Keratinocyte (primary cell): ENCODE measurements around the gene TNIP1. TPM values are rescaled to one million over a fixed set of nuclear protein-coding genes. Genes with fewer than 3 reads are reported as not detected.

Experiments used
- DNase-seq: peaks from one replicate; pipeline ENCODE4 v3.0.0-alpha.2; 2011; ENCODE audit warnings: low read depth, missing footprints, low spot score
- FAIRE-seq: peaks from 2 replicates; lab custom pipeline; 2011; peaks lifted over from hg19 to GRCh38; lab: Jason Lieb, UNC
- H2AFZ ChIP-seq: 2 replicates; pipeline ENCODE4 v1.6.0; 2012; ENCODE audit warnings: low read length, control low read depth, inconsistent platforms; ENCODE audit not compliant: control insufficient read depth
- H3K27ac ChIP-seq: 2 replicates; pipeline ENCODE4 v1.5.1; 2011; ENCODE audit warnings: low read length; ENCODE audit not compliant: control insufficient read depth, insufficient read depth
- H3K27me3 ChIP-seq: 3 replicates; pipeline ENCODE4 v1.6.0; 2011; ENCODE audit warnings: low read length; ENCODE audit not compliant: control insufficient read depth, insufficient read depth; ENCODE audit errors: extremely low read depth
- H3K36me3 ChIP-seq, 2 experiments: 2 replicates in 1 of 2; 3 replicates in 1 of 2; pipeline ENCODE4 v1.5.1; 2011; ENCODE audit warnings: low read length in 2 of 2, mild to moderate bottlenecking in 1 of 2; ENCODE audit not compliant: control insufficient read depth in 2 of 2, insufficient read depth in 2 of 2; ENCODE audit errors: extremely low read depth in 1 of 2
- H3K4me1 ChIP-seq: 3 replicates; pipeline ENCODE4 v1.5.1; 2011; ENCODE audit warnings: low read length; ENCODE audit not compliant: control insufficient read depth, insufficient read depth; ENCODE audit errors: extremely low read depth
- H3K4me2 ChIP-seq: 3 replicates; pipeline ENCODE4 v1.6.0; 2011; ENCODE audit warnings: low read depth, low read length; ENCODE audit not compliant: control insufficient read depth, insufficient read depth; ENCODE audit errors: extremely low read depth
- H3K4me3 ChIP-seq, 3 experiments: fragments of 200-600 bp in 1 of 3; sonication (generic) in 1 of 3; 2 replicates in 2 of 3; 3 replicates in 1 of 3; pipeline ENCODE4 v1.5.1; 2011 to 2016; ENCODE audit warnings: low read length in 3 of 3, mild to moderate bottlenecking in 3 of 3, control low read depth in 2 of 3, inconsistent platforms in 1 of 3, low read depth in 1 of 3, mixed read lengths in 1 of 3, mixed run types in 1 of 3, moderate library complexity in 1 of 3; ENCODE audit not compliant: control insufficient read depth in 2 of 3, insufficient read depth in 2 of 3; ENCODE audit errors: extremely low read depth in 1 of 3
- H3K79me2 ChIP-seq: 2 replicates; pipeline ENCODE4 v1.6.0; 2012; ENCODE audit warnings: low read length; ENCODE audit not compliant: control insufficient read depth, insufficient read depth
- H3K9ac ChIP-seq: 3 replicates; pipeline ENCODE4 v1.6.0; 2011; ENCODE audit warnings: low read length; ENCODE audit not compliant: control insufficient read depth, insufficient read depth; ENCODE audit errors: extremely low read depth
- H3K9me1 ChIP-seq: 3 replicates; pipeline ENCODE4 v1.6.0; 2011; ENCODE audit warnings: low read length; ENCODE audit not compliant: control insufficient read depth, insufficient read depth; ENCODE audit errors: extremely low read depth
- H3K9me3 ChIP-seq: 2 replicates; pipeline ENCODE4 v1.5.1; 2012; ENCODE audit warnings: low read depth, low read length; ENCODE audit not compliant: control insufficient read depth
- H4K20me1 ChIP-seq: 3 replicates; pipeline ENCODE4 v1.6.0; 2011; ENCODE audit warnings: low read length; ENCODE audit not compliant: control insufficient read depth, insufficient read depth; ENCODE audit errors: extremely low read depth
- CTCF ChIP-seq, 3 experiments: IDR thresholded peaks in 1 of 3; conservative IDR thresholded peaks in 1 of 3; optimal IDR thresholded peaks in 1 of 3; 2 replicates in 2 of 3; 3 replicates in 1 of 3; pipeline versions ENCODE3 to v1.5.1; 2011; ENCODE audit warnings: low read length in 3 of 3, mild to moderate bottlenecking in 3 of 3, moderate library complexity in 2 of 3, control low read depth in 1 of 3, inconsistent platforms in 1 of 3; ENCODE audit not compliant: insufficient read depth in 2 of 3; ENCODE audit errors: extremely low read depth in 1 of 3
- EZH2 ChIP-seq: IDR thresholded peaks from one replicate; pipeline ENCODE4 v1.6.1; 2012; ENCODE audit warnings: inconsistent platforms, mild to moderate bottlenecking, low read length, moderate library complexity
- dilution Hi-C: fragments of 300-500 bp; cut with MboI; formaldehyde crosslinking; loops from one replicate; pipeline ENCODE4 v1.7.0; 2020; ENCODE audit warnings: low sequenced_read_pairs; ENCODE audit not compliant: extremely low pct_ligation_motif_present
- polyA plus RNA-seq, 5 experiments: library from polyadenylated mRNA; depleted of rRNA in 3 of 5; stranded (reverse) in 3 of 5; stranded (forward) in 1 of 5; unstranded in 1 of 5; fragments of >200 nt; gene quantifications; 1 replicate in 1 of 5; 2 replicates in 3 of 5; 3 replicates in 1 of 5; pipeline versions ENCODE4 v1.2.1 to v1.2.3, GENCODE V29; 2011 to 2012; ENCODE audit warnings: missing spikeins in 2 of 5, low read depth in 1 of 5, low replicate concordance in 1 of 5

Gene TNIP1
- polyA plus RNA-seq, 1 donor (not counting 4 experiments of a cell fraction or from before 2014, with no cell fraction given) = 47.9 TPM

GRCh38 chr5:151065609-151066008, 15.2 kb downstream of the TNIP1 start:
- no peak overlapping the region for H3K9ac ChIP-seq
- H3K9me3 ChIP-seq = no peaks in the 10 kb centered on the region
- dilution Hi-C loops = no loop called here
- H3K79me2 ChIP-seq = peaks cover 71% of the 10 kb centered on the region
- H3K4me3 ChIP-seq = no peak overlapping the region
- no peak overlapping the region for H3K4me2 ChIP-seq
- H2AFZ ChIP-seq = no peak overlapping the region
- H3K27me3 ChIP-seq = no peaks in the 10 kb centered on the region
- no peak for TF ChIP-seq EZH2
- TF ChIP-seq CTCF (optimal IDR thresholded peaks at IDR 0.05 in 1 of 3, IDR thresholded peaks at IDR 0.05 in 1 of 3, conservative IDR thresholded peaks at IDR 0.05 in 1 of 3; ENCODE audit: extremely low read depth in 1 of 3, insufficient read depth in 2 of 3, low read length in 3 of 3) = no peak
- peaks cover 5% of the 10 kb centered on the region for H4K20me1 ChIP-seq
- no peaks in the 10 kb centered on the region for H3K9me1 ChIP-seq
- FAIRE-seq = no peak
- peaks cover 4% of the 10 kb centered on the region for H3K4me1 ChIP-seq
- H3K27ac ChIP-seq = no peak overlapping the region
- H3K36me3 ChIP-seq = peaks cover 47 to 48% of the 10 kb centered on the region in 2 experiments
- DNase-seq = no peak

GRCh38 chr5:151064916-151065499, 15.8 kb downstream of the TNIP1 start:
- no peak for TF ChIP-seq EZH2
- TF ChIP-seq CTCF (optimal IDR thresholded peaks at IDR 0.05 in 1 of 3, IDR thresholded peaks at IDR 0.05 in 1 of 3, conservative IDR thresholded peaks at IDR 0.05 in 1 of 3; ENCODE audit: extremely low read depth in 1 of 3, insufficient read depth in 2 of 3, low read length in 3 of 3) = no peak
- DNase-seq (no peak), FAIRE-seq (no peak)
- H3K9me1 ChIP-seq = no peaks in the 10 kb centered on the region
- H3K4me3 ChIP-seq = no peak overlapping the region
- H2AFZ ChIP-seq = no peak overlapping the region
- dilution Hi-C loops = no loop called here
- H3K4me1 ChIP-seq = peaks cover 4% of the 10 kb centered on the region
- H3K36me3 ChIP-seq = peaks cover 50 to 53% of the 10 kb centered on the region in 2 experiments
- no peaks in the 10 kb centered on the region for H3K9me3 ChIP-seq
- H3K27me3 ChIP-seq = no peaks in the 10 kb centered on the region
- no peak overlapping the region for H3K27ac ChIP-seq
- H3K4me2 ChIP-seq = no peak overlapping the region
- no peak overlapping the region for H3K9ac ChIP-seq
- H4K20me1 ChIP-seq = peaks cover 5% of the 10 kb centered on the region
- H3K79me2 ChIP-seq = peaks cover 66% of the 10 kb centered on the region
